ENCODE results near the gene CTNNBL1.

Gene CTNNBL1

DNA sequence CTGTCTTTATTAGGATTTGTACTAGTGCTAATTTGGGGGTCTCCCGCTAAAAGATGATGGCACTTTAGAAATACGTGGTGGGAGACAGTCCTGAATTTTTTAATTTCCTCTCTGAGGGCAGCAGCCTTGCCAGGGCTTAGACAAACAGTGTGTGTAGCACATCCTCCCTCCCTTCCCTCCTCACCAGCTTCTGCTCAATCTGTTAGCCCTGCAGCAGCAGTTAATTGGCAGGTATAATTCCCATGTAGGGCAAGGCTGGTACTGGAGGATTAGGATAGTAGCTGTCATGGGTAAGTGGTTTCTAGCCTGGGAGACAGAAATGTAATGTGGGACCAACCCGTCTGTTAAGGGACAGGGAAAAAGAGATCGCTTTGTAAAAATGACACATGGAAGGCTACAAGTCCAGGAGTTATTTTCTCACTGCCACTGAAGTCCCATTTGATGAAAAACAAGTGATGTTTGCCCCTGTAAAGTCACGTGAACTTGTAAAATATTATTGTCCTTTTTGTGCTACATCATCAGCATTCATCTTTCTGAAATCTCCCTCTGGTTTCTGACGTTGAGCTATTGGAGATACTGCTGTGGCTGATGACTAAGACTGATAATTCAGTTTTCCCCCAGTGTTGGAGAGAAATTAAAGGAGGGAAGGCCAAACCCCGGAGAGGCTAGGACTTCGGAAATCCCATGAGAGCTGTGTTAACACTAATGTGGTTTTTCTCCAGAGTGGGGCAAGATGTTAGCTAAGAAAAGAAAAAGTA, 40.6 kb downstream of the CTNNBL1 start:
- DNase-seq: peak; percentile 23
- no peak overlapping the region for H3K4ac ChIP-seq (ENCODE audit: low read depth in 1 of 2, low read length in 2 of 2)
- H3K4me3 ChIP-seq (ENCODE audit: insufficient read depth in 1 of 2, low read depth in 1 of 2, low read length in 2 of 2): no peak overlapping the region
- H3K9me3 ChIP-seq (ENCODE audit: control insufficient read depth, low read length): no peaks in the 10 kb centered on the region
- H2BK12ac ChIP-seq (ENCODE audit: low read length in 2 of 2): no peak overlapping the region
- H3K27me3 ChIP-seq (ENCODE audit: control insufficient read depth in 1 of 2, insufficient read depth in 1 of 2, low read length in 2 of 2): no peaks in the 10 kb centered on the region
- no peak overlapping the region for H3K14ac ChIP-seq (ENCODE audit: low read length in 2 of 2)
- no peak overlapping the region for H4K91ac ChIP-seq (ENCODE audit: low read length)
- H2AK5ac ChIP-seq (ENCODE audit: low read length, severe bottlenecking): no peak overlapping the region
- peaks cover 2% of the 10 kb centered on the region for H3K4me1 ChIP-seq (ENCODE audit: control insufficient read depth, insufficient read depth, low read depth, low read length)
- H2BK120ac ChIP-seq (ENCODE audit: low read depth, low read length): no peak overlapping the region
- H3K9ac ChIP-seq (ENCODE audit: low read length): peak overlapping the region; percentile 21
- no peak overlapping the region for H2BK5ac ChIP-seq (ENCODE audit: low read depth, low read length, poor library complexity, severe bottlenecking)
- H4K8ac ChIP-seq (ENCODE audit: low read length): no peak overlapping the region
- H2AFZ ChIP-seq (ENCODE audit: low read depth, low read length): no peak overlapping the region
- no peak overlapping the region for H3K27ac ChIP-seq (ENCODE audit: low read length, poor library complexity, severe bottlenecking)
- H3K36me3 ChIP-seq (ENCODE audit: control insufficient read depth in 1 of 2, insufficient read depth in 2 of 2, low read depth in 1 of 2, low read length in 2 of 2): peaks cover 12 to 41% of the 10 kb centered on the region in 2 experiments
- H3K79me1 ChIP-seq (replicated peaks; ENCODE audit: low read length, poor library complexity, severe bottlenecking): peaks cover 26% of the 10 kb centered on the region
- 75% methylated on average over 7 of the region's 8 CpGs for WGBS
- no peak overlapping the region for H3K4me2 ChIP-seq (ENCODE audit: low read length, poor library complexity, severe bottlenecking)
- H2BK15ac ChIP-seq (ENCODE audit: low read depth, poor library complexity, severe bottlenecking): no peak overlapping the region
- no peak overlapping the region for H3K23ac ChIP-seq (ENCODE audit: low read length in 2 of 2)
- H3K18ac ChIP-seq (ENCODE audit: low read depth in 1 of 2, low read length in 2 of 2): peak overlapping the region in 1 of 2 experiments; percentile 5

DNA sequence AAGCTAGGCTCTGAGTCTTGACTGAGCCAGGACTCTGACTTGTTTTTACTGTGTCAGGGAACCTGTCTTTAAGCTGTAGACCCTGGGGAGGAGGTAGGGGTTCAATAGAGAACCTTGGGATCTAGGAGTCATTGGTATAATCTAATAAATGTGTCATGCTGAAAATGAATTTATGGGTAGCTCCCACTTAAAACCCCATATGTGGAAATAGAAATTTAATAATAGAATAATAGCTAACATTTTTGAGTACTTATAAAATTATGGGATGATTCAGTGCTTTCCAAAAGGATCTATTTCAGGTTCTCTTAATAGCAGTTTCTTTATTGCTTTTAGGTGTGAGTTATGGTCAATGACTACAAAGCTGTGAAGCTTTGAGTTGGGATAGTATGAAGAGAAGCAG, 41.7 kb downstream of the CTNNBL1 start:
- no peaks in the 10 kb centered on the region for H3K9me3 ChIP-seq (ENCODE audit: control insufficient read depth, low read length)
- no peaks in the 10 kb centered on the region for H3K4me1 ChIP-seq (ENCODE audit: control insufficient read depth, insufficient read depth, low read depth, low read length)
- H3K79me1 ChIP-seq (replicated peaks; ENCODE audit: low read length, poor library complexity, severe bottlenecking): peaks cover 22% of the 10 kb centered on the region
- no peak overlapping the region for H3K4me3 ChIP-seq (ENCODE audit: insufficient read depth in 1 of 2, low read depth in 1 of 2, low read length in 2 of 2)
- peaks cover 12 to 46% of the 10 kb centered on the region in 2 experiments for H3K36me3 ChIP-seq (ENCODE audit: control insufficient read depth in 1 of 2, insufficient read depth in 2 of 2, low read depth in 1 of 2, low read length in 2 of 2)
- H2BK5ac ChIP-seq (ENCODE audit: low read depth, low read length, poor library complexity, severe bottlenecking): no peak overlapping the region
- H3K27ac ChIP-seq (ENCODE audit: low read length, poor library complexity, severe bottlenecking): no peak overlapping the region
- no peak overlapping the region for H2AK5ac ChIP-seq (ENCODE audit: low read length, severe bottlenecking)
- no peak overlapping the region for H3K9ac ChIP-seq (ENCODE audit: low read length)
- H3K14ac ChIP-seq (ENCODE audit: low read length in 2 of 2): no peak overlapping the region
- H3K4ac ChIP-seq (ENCODE audit: low read depth in 1 of 2, low read length in 2 of 2): no peak overlapping the region
- no peak overlapping the region for H3K18ac ChIP-seq (ENCODE audit: low read depth in 1 of 2, low read length in 2 of 2)
- H3K27me3 ChIP-seq (ENCODE audit: control insufficient read depth in 1 of 2, insufficient read depth in 1 of 2, low read length in 2 of 2): no peaks in the 10 kb centered on the region
- no peak overlapping the region for H3K4me2 ChIP-seq (ENCODE audit: low read length, poor library complexity, severe bottlenecking)
- no peak overlapping the region for H2BK15ac ChIP-seq (ENCODE audit: low read depth, poor library complexity, severe bottlenecking)
- no peak for DNase-seq
- no peak overlapping the region for H4K91ac ChIP-seq (ENCODE audit: low read length)
- H2AFZ ChIP-seq (ENCODE audit: low read depth, low read length): no peak overlapping the region
- no peak overlapping the region for H2BK120ac ChIP-seq (ENCODE audit: low read depth, low read length)
- H4K8ac ChIP-seq (ENCODE audit: low read length): no peak overlapping the region
- no peak overlapping the region for H3K23ac ChIP-seq (ENCODE audit: low read length in 2 of 2)
- no peak overlapping the region for H2BK12ac ChIP-seq (ENCODE audit: low read length in 2 of 2)

DNA sequence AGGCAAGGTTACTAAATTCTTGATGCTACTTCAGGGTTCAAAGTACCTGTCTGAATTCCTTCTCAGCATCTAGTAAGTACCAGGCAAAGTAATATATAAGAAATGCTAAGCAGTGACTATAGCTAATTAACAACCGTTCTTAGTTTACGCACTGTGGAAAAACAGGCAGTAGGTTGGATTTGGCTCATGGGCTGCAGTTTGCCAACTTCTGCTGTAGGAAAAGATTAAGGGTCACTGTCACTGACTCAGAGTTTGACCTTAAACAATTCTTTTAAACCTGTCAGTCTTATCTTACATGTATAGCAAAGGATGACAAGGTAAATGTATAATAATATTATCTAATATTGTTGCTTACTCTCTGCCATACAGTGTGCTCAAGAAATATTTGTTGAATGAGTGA, 42.3 kb downstream of the CTNNBL1 start:
- Histone ChIP-seq H3K27me3 (ENCODE audit: control insufficient read depth in 1 of 2, insufficient read depth in 1 of 2, low read length in 2 of 2) (no peaks in the 10 kb centered on the region), H4K8ac (ENCODE audit: low read length) (no peak overlapping the region), H3K14ac (ENCODE audit: low read length in 2 of 2) (no peak overlapping the region), H2BK12ac (ENCODE audit: low read length in 2 of 2) (no peak overlapping the region), H3K36me3 (ENCODE audit: control insufficient read depth in 1 of 2, insufficient read depth in 2 of 2, low read depth in 1 of 2, low read length in 2 of 2) (peaks cover 12 to 46% of the 10 kb centered on the region in 2 experiments), H2BK15ac (ENCODE audit: low read depth, poor library complexity, severe bottlenecking) (no peak overlapping the region), H3K23ac (ENCODE audit: low read length in 2 of 2) (no peak overlapping the region), H3K4me3 (ENCODE audit: insufficient read depth in 1 of 2, low read depth in 1 of 2, low read length in 2 of 2) (no peak overlapping the region), H4K91ac (ENCODE audit: low read length) (no peak overlapping the region), H2BK120ac (ENCODE audit: low read depth, low read length) (no peak overlapping the region), H3K4me1 (ENCODE audit: control insufficient read depth, insufficient read depth, low read depth, low read length) (peaks cover 2% of the 10 kb centered on the region), H3K79me1 (replicated peaks; ENCODE audit: low read length, poor library complexity, severe bottlenecking) (peaks cover 21% of the 10 kb centered on the region), H3K9ac (ENCODE audit: low read length) (no peak overlapping the region), H2BK5ac (ENCODE audit: low read depth, low read length, poor library complexity, severe bottlenecking) (no peak overlapping the region), H3K18ac (ENCODE audit: low read depth in 1 of 2, low read length in 2 of 2) (no peak overlapping the region), H3K4ac (ENCODE audit: low read depth in 1 of 2, low read length in 2 of 2) (no peak overlapping the region), H3K4me2 (ENCODE audit: low read length, poor library complexity, severe bottlenecking) (no peak overlapping the region), H3K9me3 (ENCODE audit: control insufficient read depth, low read length) (no peaks in the 10 kb centered on the region), H2AFZ (ENCODE audit: low read depth, low read length) (no peak overlapping the region), H3K27ac (ENCODE audit: low read length, poor library complexity, severe bottlenecking) (no peak overlapping the region), H2AK5ac (ENCODE audit: low read length, severe bottlenecking) (no peak overlapping the region)
- 100% methylated on average over 2 of the region's 2 CpGs for WGBS
- DNase-seq: no peak

DNA sequence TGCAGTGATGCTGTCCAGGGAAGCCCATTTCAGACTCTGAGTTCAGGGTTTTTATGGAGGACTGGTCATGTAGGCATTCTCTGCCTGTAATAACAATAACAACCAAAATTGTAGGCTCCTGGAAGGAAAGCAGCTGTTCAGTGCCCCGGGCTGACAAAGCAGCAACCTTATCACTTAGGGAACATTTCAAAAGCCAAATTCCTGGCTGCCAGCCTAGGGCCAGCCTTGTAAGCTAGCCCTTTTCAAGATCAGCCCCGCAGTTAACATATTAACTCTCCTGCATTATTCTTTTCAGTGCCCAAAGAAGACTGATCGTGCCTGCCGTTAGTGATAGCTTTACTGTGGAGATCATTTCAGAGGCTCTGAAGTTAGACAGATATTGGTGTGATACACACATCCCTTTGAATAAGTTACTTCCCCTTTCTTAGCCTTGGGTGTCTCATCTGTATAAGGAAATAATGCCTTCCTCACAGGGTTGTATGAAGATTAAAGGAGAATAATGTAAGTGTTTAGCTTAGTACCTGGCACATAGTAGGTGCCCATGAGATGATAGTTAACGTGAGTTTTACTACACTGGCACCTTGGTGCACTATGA, 44.1 kb downstream of the CTNNBL1 start:
- no peak overlapping the region for H3K9ac ChIP-seq (ENCODE audit: low read length)
- no peak overlapping the region for H3K18ac ChIP-seq (ENCODE audit: low read depth in 1 of 2, low read length in 2 of 2)
- H3K27me3 ChIP-seq (ENCODE audit: control insufficient read depth in 1 of 2, insufficient read depth in 1 of 2, low read length in 2 of 2): no peaks in the 10 kb centered on the region
- WGBS: 95% methylated on average over 4 of the region's 5 CpGs
- H3K27ac ChIP-seq (ENCODE audit: low read length, poor library complexity, severe bottlenecking): no peak overlapping the region
- H2AFZ ChIP-seq (ENCODE audit: low read depth, low read length): no peak overlapping the region
- H3K23ac ChIP-seq (ENCODE audit: low read length in 2 of 2): no peak overlapping the region
- H4K8ac ChIP-seq (ENCODE audit: low read length): no peak overlapping the region
- no peak overlapping the region for H2AK5ac ChIP-seq (ENCODE audit: low read length, severe bottlenecking)
- no peak overlapping the region for H2BK15ac ChIP-seq (ENCODE audit: low read depth, poor library complexity, severe bottlenecking)
- no peak overlapping the region for H3K14ac ChIP-seq (ENCODE audit: low read length in 2 of 2)
- H3K9me3 ChIP-seq (ENCODE audit: control insufficient read depth, low read length): no peaks in the 10 kb centered on the region
- H2BK120ac ChIP-seq (ENCODE audit: low read depth, low read length): no peak overlapping the region
- H3K4ac ChIP-seq (ENCODE audit: low read depth in 1 of 2, low read length in 2 of 2): no peak overlapping the region
- peaks cover 20% of the 10 kb centered on the region for H3K79me1 ChIP-seq (replicated peaks; ENCODE audit: low read length, poor library complexity, severe bottlenecking)
- H3K36me3 ChIP-seq (ENCODE audit: control insufficient read depth in 1 of 2, insufficient read depth in 2 of 2, low read depth in 1 of 2, low read length in 2 of 2): peaks cover 12 to 41% of the 10 kb centered on the region in 2 experiments
- H3K4me1 ChIP-seq (ENCODE audit: control insufficient read depth, insufficient read depth, low read depth, low read length): peaks cover 2% of the 10 kb centered on the region
- no peak overlapping the region for H2BK12ac ChIP-seq (ENCODE audit: low read length in 2 of 2)
- no peak overlapping the region for H3K4me3 ChIP-seq (ENCODE audit: insufficient read depth in 1 of 2, low read depth in 1 of 2, low read length in 2 of 2)
- H2BK5ac ChIP-seq (ENCODE audit: low read depth, low read length, poor library complexity, severe bottlenecking): no peak overlapping the region
- DNase-seq: no peak
- no peak overlapping the region for H3K4me2 ChIP-seq (ENCODE audit: low read length, poor library complexity, severe bottlenecking)
- no peak overlapping the region for H4K91ac ChIP-seq (ENCODE audit: low read length)

Measured in mesenchymal stem cell (in vitro differentiated cells and primary cell).